Muscle of back (tissue), 11 donors: Measurements from ENCODE around the gene MST1R. TPM values are rescaled to one million over a fixed set of nuclear protein-coding genes. Genes with fewer than 3 reads are reported as not detected.
"Not testable (repeated sequence)": the region's sequence is repeated elsewhere in the genome, so short reads cannot be mapped to it uniquely, and the experiment has no call there.

Experiments used
- DNase-seq, 3 donors: peaks; one replicate each; pipeline versions ENCODE4 v3.0.0 to v3.0.0-alpha.2; 2013
- polyA plus RNA-seq, 10 donors: library from polyadenylated mRNA; unstranded; fragments of 120-200 nt; gene quantifications; one replicate each; pipeline ENCODE4 v1.2.1, GENCODE V29; 2013; ENCODE audit not compliant: insufficient read length in 10 of 10

The MST1R gene
- polyA plus RNA-seq, 10 donors, result 1.3 to 6.1 (median 2.0) TPM

DNA sequence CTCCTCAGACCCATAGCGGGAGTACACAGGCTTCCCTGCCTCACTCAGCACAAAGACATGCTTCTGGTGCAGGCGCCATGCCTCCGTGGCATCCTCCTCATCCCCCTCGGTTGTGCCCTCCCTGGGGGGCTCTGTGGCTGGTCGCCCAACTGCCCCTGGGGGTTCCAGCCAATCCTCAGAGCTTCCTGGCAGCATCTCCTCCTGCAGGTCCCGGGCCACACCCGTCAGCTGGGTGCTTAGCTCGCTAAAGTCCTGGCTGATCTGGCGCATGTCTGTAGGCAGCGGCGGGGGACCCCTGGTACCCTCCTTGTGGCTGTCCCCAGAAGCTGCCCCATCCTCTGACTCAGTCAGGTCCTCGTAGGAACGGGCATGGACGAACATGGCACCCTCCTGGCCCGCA lies 7.9 kb upstream of the MST1R start:
- DNase-seq, result no peak

- DNase-seq, result no peak
Observed at GRCh38 chr3:49911124-49911420, 7.4 kb upstream of the MST1R start.

GRCh38 chr3:49910409-49911123 lies 6.9 kb upstream of the MST1R start:
- no peak for DNase-seq

DNA sequence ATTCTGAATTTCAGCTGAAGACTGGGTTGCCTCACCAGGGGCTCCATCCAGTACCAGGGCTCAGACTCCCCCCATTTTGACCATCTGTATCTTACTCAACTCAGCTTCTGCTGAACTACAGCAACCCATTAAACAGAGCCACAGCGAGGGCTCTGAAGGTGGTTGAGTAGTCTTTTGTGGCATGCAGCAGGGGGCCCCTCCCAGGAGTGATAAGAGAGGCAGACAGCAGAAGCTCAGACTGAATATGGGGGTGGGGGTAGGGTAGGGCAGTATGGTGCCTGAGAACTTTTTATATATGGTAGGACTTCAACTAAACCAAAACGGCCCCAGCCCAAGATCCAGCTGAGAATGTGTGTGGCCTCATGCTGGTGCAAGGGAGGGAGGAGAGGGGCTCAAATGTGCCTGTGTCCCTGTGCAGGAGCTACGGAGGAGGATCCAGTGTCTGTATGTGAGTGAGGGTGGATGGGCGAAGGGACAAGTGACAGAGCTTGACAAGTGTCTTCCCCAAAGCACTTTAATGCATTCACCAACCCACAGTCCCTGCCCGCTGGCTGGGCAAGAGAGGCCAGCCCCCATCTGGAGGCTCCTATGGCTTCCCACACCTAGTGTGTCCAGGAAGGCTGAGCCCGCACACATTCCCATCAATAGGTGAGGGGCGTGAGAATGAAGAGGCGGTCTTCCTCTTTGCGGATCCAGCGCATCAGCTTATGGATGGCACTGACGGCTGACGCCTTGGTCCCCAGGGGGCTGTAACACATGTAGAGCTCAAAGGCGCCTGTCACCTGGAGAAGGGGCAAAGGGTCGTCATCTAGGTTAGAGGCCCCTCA lies 4.9 kb upstream of the MST1R start:
- DNase-seq, result no peak

- peak in 2 of 3 donors; percentile 54 to 77 for DNase-seq
Observed at GRCh38 chr3:49906073-49906743, 2.5 kb upstream of the MST1R start.

DNA sequence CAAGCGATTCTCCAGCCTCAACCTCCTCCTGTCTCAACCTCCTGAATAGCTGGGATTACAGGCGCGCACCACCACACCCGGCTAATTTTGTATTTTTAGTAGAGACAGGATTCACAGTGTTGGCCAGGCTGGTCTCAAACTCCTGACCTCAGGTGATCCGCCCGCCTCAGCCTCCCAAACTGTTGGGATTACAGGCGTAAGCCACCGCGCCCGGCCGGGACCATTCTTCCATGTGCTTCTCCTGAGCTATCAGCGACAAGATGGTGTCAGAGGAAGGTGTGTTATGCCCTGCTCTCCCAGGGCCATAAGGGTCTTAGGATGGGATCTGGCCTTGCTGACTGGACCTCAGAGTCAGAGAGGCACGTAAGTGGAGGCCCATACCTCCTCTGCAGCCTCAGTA lies 775 bp upstream of the MST1R start:
- DNase-seq, result not testable (repeated sequence)

- DNase-seq, result no peak
Observed at GRCh38 chr3:49902511-49903345, 945 bp downstream of the MST1R start.

GRCh38 chr3:49901366-49902339 lies 2.0 kb downstream of the MST1R start:
- peak in 2 of 3 donors; percentile 30 to 79 for DNase-seq

- no peak for DNase-seq
Observed at GRCh38 chr3:49900491-49901153, 3.1 kb downstream of the MST1R start.

- DNase-seq, result peak in 1 of 3 donors; percentile 32
Observed at GRCh38 chr3:49899815-49900214, 3.9 kb downstream of the MST1R start.

DNA sequence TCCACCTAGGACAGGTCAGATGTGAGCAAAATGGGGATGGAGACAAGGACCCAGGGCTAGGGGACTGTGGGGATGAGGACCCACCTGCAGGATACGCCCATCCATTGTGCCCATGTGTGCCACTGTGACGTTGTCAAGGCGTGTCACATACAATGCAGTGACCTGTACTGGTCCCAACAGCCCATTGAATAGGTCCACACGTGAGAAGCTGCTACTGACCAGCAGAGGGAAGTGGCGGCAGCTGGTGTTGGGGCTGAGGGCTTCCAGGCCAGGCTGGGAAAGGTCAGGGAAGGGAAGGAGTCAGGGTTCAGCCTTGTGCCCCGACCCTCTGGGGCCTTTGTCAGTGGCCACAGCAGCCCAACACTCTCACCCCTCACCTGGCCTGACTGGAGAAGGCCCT lies 4.7 kb downstream of the MST1R start:
- no peak for DNase-seq

- no peak for DNase-seq
Observed at GRCh38 chr3:49896345-49896744, 7.3 kb downstream of the MST1R start.

DNA sequence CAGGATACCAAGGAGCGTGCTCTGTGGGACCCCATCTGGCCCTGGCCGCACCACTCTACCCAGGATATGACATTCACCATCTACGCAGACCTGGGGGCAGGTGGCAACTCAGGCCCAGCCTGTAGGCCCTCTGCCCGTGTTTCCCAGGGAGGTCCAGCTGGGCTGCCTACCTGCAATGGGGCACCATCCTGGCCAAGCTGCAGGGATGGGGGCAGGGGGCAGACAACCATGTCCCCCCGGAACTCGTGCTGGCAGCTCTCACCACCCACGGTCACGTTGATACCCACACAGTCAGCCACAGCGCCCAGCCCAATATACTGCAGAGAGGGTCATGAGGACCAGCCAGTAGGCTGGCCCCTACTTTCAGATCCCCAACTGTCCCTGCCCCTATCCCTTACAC lies 7.9 kb downstream of the MST1R start:
- DNase-seq, result no peak

GRCh38 chr3:49889296-49889695 lies 14.4 kb downstream of the MST1R start:
- DNase-seq, result no peak

DNA sequence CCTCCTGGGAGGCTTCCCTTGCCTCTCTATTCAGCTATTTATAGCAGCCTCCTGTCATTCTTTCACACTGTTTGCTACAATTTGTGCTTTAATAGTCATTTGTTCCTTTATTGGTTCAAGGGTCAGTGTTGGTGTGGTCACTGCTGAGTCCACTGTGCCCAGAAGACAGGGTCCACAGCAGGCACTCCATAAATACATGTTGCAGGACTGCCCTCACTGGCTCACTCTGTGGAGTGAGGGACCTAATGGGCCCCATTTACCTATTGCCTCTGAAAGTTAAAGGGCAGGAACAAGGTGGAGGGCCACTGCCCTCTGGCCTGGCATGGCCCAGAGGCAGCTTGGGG lies 16.8 kb downstream of the MST1R start:
- DNase-seq, result no peak

GRCh38 chr3:49883998-49884397 lies 19.7 kb downstream of the MST1R start:
- DNase-seq, result no peak

DNA sequence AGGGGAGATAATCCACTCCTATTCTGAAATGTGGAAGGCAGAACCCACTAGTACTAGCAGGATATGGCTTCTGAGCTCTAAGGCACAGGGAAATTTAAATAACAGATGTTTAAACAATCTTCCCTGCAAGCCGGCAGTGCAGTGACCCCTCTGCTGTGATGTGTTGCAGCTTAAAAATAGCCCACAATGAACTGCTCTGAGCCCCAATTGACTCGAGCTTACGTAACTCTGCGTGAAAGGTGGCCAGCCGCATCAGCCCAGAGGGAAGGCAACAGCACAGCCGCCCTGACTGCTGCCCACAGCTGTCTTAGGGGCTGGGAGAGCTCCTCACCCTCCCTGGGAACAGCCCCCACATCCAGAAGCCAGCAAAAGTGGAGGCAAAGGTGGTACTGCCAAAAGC lies 21.5 kb downstream of the MST1R start:
- peak in 2 of 3 donors; percentile 61 to 87 for DNase-seq

DNA sequence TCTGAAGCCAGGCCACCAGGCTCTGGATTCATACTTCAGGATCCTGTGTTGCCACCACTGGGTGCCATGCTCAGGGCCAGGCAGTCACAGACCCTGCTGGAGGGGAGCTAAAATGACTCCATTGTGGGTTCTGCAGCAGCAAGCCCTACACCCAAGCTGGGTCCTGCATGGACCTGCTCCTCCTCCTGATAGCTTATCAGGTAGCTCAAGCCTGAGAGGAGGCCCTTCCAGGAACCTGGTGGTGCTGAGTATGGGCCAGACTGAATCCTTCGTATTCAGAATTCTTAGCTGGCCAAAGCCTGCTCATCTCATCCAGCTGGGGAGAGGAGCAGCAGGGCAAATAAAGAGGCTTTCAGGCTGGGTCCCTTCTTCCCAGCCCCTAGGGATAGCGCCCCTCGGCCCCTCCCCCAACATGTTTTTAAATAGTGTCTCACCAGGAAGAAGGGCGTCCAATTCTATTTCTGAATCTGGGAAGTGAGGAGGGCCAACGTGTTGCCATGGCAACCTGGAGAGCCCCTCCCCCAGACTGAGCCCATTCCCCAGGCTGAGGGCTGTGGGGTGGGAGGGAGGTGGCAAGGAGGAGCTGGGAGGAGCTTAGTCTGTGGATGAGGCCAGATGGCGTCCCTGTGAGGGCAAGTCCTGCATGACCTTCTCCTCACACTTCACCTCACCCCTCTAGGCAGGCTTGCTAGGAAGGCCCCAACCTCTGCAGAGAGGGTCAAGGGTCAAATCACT lies 22.9 kb downstream of the MST1R start:
- no peak for DNase-seq

DNA sequence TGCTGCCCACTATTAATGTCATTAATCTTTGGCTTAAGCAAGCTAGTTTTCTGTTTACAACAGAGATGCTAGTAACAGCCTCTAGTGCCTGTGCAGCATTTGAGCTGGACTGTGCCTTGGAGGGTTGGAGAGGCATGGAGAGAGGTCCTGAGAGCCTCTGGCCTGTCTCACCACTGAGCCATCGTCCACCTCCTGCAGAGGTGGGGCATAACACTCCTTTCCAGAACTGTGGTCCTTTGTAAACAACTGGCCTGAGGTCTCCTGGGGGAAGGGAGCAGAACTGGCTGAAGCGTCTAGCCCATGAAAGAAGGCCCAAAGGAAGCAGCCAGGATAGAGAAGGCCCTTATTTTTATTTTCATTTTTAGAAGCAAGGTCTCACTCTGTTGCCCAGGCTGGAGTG lies 24.0 kb downstream of the MST1R start:
- no peak for DNase-seq

GRCh38 chr3:49878686-49879085 lies 25.0 kb downstream of the MST1R start:
- no peak for DNase-seq
